ENCODE results near the gene GPHN. TPM values are rescaled to one million over a fixed set of nuclear protein-coding genes. Genes with fewer than 3 reads are reported as not detected.

The GPHN gene
- polyA plus RNA-seq, 1 of the 3 experiments (the other 2 are of a cell fraction), result 6.9 TPM

- TF ChIP-seq TAF1 (IDR thresholded peaks at IDR 0.05; ENCODE audit: borderline replicate concordance, low read depth, low read length), result no peak
- no peak for TF ChIP-seq FOSL2 (IDR thresholded peaks at IDR 0.05; ENCODE audit: borderline replicate concordance, low read depth)
- TF ChIP-seq NRF1 (IDR thresholded peaks at IDR 0.05; ENCODE audit: low read depth, low read length), result no peak
- TF ChIP-seq GATA2 (CRISPR knock-in tag; IDR thresholded peaks at IDR 0.05), result no peak
- no peak for TF ChIP-seq EZH2phosphoT487 (IDR thresholded peaks at IDR 0.05; ENCODE audit: borderline replicate concordance, low read depth)
- no peak for TF ChIP-seq USF2 (IDR thresholded peaks at IDR 0.05; ENCODE audit: borderline replicate concordance, low read depth, low read length)
- TF ChIP-seq GABPA (IDR thresholded peaks at IDR 0.05; ENCODE audit: low read depth), result no peak
- no peak for TF ChIP-seq TCF12 (IDR thresholded peaks at IDR 0.05)
- no peak for TF ChIP-seq MEF2A (IDR thresholded peaks at IDR 0.05; ENCODE audit: borderline replicate concordance, low read depth)
- TF ChIP-seq REST (IDR thresholded peaks at IDR 0.05; ENCODE audit: low read depth, low read length), result no peak
- TF ChIP-seq IRF3 (IDR thresholded peaks at IDR 0.05; ENCODE audit: low read depth, low read length), result no peak
- TF ChIP-seq EP300 (IDR thresholded peaks at IDR 0.05; ENCODE audit: borderline replicate concordance in 1 of 2, low read depth in 1 of 2, low read length in 1 of 2), result no peak
- no peak for TF ChIP-seq RAD21 (IDR thresholded peaks at IDR 0.05; ENCODE audit: low read length)
- TF ChIP-seq ELF1 (IDR thresholded peaks at IDR 0.05), result no peak
- no peak for TF ChIP-seq USF1 (IDR thresholded peaks at IDR 0.05; ENCODE audit: borderline replicate concordance, low read depth)
- no peak for TF ChIP-seq JUND (IDR thresholded peaks at IDR 0.05)
- no peak for TF ChIP-seq PBX3 (IDR thresholded peaks at IDR 0.05)
- no peak for TF ChIP-seq FOXJ3 (CRISPR knock-in tag; IDR thresholded peaks at IDR 0.05)
- H3K79me2 ChIP-seq (ENCODE audit: insufficient read depth), result no peaks in the 10 kb centered on the region
- no peak overlapping the region for H2AFZ ChIP-seq (ENCODE audit: low read depth)
- H3K36me3 ChIP-seq (replicated peaks in 1 of 2; ENCODE audit: control insufficient read depth in 1 of 2, insufficient read depth in 2 of 2, low read length in 1 of 2), result peaks cover 5 to 9% of the 10 kb centered on the region in 2 experiments
- H3K27ac ChIP-seq (ENCODE audit: low read depth in 2 of 2, low read length in 1 of 2), result no peak overlapping the region
- H3K4me3 ChIP-seq (ENCODE audit: low read depth in 2 of 2, low read length in 1 of 2), result no peak overlapping the region
- no peaks in the 10 kb centered on the region for H3K4me1 ChIP-seq (ENCODE audit: control insufficient read depth in 1 of 2, insufficient read depth in 2 of 2, low read depth in 1 of 2, low read length in 1 of 2)
- no peaks in the 10 kb centered on the region for H3K9me3 ChIP-seq
- no peak overlapping the region for H3K9ac ChIP-seq
- ChIA-PET POLR2A (no interaction called here), CTCF (no interaction called here)
- no peaks in the 10 kb centered on the region for H4K20me1 ChIP-seq (ENCODE audit: insufficient read depth)
- WGBS (ENCODE audit: low lambda C conversion rate), result 100% methylated on average over 1 of the region's 1 CpG
- no peak for DNase-seq
- no peaks in the 10 kb centered on the region for H3K9me2 ChIP-seq
- H3F3A ChIP-seq (replicated peaks; ENCODE audit: insufficient read depth), result no peaks in the 10 kb centered on the region
- no peaks in the 10 kb centered on the region for H3K27me3 ChIP-seq (ENCODE audit: insufficient read depth)
- no peak overlapping the region for H3K4me2 ChIP-seq
Observed at GRCh38 chr14:66920196-66920595, 412.2 kb downstream of the GPHN start.

All from SK-N-SH (cell line).